IPS-NIHi7 (cell line): ENCODE data around the gene IL1RAPL2.
"Not testable (repeated sequence)": the region's sequence is repeated elsewhere in the genome, so short reads cannot be mapped to it uniquely, and the experiment has no call there.

Source experiments
- DNase-seq: peaks from one replicate; pipeline ENCODE4 v3.0.0; 2012; ENCODE audit warnings: mixed read lengths; ENCODE audit errors: extremely low spot score

IL1RAPL2 gene

DNA sequence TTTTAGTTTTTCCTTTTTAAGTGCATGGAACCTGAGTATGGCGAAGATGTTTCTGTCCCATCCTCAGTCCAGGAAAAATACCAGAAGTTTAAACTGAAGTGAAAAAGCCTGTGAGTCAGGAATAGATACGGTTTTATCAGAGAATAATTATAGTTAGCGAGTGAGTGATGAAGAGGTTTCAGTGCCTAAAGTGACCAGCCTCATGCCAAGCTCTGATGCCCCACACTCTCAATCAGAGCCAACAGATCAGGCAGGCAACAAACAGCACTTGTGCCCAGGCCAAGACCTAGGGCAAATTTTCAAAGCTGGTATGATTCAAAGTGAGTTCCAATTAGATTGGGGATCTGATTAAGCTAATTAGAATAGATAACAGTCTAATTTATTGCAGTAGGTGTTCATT, 1043.5 kb downstream of the IL1RAPL2 start:
- DNase-seq: no peak

DNA sequence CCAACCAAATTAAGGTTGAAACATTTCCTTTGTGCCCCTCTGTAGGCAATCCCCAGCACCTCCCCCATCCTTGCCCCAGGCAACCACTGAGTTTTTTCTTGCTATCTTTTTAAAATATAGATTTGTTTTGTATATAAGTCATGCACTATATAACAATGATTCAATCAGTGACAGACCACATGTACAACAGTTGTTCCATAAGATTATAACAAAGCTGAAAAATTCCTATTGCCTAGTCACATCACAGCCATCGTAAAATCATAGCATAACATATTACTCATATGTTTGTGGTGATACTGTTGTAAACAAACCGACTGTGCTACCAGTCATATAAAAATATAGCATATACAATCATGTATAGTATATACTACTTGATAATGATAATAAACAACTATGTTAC, 1044.4 kb downstream of the IL1RAPL2 start:
- no peak for DNase-seq

DNA sequence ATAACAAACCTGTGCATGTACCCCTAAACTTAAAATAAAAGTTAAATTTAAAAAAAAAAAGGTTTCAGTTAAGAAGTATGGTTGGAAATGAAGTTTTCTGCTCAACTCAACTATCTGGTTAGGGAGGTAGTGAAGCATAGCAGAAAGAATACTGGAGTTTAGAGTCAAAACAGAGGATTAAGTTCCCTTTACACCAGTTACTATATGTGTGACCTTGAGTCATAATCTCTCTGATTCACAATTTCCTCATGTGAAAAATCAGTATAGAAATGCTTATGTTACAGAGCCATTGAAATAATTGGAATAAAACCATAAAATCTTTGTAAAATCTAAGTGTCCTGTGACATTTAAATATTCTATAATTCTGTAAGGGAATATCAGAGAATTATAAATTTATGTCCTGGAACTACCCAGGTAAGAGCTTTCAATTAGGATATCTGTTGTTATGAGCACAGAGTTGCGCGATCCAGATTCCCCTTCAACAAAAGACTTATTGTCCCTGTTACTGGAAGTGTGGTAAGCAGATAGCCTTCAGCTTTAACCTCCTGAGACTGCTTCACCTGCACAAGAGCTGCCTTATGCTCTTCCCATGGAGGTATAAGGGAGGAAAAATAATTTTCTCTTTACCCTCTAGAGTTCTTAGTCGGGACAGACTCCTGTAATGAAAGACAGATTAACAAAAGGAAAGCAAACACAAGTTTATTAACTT, 1052.5 kb downstream of the IL1RAPL2 start:
- DNase-seq: no peak

DNA sequence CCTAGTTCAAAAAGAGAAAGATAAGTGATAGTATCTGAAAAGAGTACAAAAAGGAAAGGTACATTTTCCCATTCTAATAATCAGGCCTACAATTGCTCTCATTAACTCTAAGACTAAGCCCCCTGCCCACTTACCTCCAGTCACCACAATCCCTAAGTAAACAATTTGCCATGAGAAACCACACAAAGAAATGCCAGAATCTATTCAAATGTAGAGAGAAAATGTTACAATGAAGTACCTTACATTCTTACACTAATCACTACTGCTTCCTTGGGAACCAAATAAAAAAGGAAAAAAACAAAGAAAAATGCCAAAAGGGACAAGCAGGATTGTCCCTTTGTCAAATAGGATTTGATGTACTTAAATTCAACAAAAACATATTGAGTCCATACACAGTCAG, 1068.2 kb downstream of the IL1RAPL2 start:
- peak; percentile 11 for DNase-seq

DNA sequence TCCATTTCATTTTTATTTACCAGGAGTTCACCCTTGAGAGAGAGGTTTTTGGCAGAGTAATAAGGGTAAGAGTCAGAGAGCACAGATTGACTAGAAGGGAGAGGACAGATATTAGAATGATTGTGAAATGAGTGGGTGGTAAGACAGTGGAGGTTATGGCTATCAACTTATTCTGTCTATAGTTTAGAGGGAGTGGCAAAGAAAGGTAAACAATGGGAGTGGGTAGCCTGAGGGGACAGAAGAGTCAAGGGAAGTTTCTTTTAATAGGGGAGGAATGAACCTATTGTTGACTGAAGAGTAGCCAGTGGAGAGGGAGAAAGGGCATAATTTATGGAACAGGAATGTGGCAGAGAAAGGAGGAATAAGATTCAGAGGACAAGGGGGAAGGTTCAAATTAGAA, 1069.8 kb downstream of the IL1RAPL2 start:
- DNase-seq: peak; percentile 10

DNA sequence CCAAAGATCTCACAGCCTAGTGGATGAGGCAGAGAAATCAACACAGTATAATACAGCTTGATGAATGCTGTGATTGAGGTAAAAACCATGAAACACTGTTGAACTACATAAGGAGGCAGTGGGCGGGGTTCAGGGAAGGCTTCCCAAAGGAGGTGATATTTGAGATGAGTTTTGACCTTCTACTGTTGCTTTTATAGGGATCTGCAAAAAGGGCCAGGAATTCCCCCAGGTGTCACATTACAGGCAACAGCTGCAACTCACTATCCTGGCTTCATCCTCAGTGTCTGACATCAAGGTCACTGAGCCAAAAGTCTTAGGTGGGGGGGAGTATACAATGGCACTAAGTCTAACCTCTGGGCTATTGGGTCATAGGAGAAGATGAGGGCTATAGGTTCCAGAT, 1070.7 kb downstream of the IL1RAPL2 start:
- DNase-seq: peak; percentile 33

DNA sequence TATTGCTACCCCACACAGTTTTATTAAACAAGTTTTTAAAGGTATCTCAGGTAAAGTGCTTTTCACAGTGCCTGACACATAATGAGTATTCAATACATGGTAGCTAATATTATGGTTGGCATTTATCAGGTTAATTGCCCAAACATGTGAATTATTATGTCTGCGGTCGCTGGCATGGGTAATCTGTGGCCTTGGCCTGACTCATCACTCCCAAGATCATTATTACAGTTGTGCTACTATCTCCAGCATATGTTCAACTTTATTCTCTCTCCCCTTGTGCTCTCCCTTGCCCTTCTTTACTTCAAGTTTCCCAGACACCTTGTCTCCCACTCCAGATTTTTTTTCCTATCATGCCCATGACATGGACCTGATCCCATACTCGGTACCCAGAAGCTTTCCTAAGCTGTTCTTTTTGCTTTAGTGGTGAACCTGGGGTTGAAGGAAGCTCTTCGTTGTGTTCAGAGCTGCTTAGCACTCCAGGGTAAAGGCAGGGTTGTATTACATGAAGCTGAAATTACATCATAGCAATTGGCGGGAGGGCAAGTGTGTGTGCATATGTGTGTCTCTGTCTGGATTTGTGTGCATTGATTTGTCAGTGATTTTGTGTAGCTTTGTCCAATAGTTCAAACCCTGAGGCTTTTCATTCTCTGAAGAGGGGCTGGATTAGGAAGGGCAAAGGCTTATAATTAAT, 1079.8 kb downstream of the IL1RAPL2 start:
- DNase-seq: no peak

DNA sequence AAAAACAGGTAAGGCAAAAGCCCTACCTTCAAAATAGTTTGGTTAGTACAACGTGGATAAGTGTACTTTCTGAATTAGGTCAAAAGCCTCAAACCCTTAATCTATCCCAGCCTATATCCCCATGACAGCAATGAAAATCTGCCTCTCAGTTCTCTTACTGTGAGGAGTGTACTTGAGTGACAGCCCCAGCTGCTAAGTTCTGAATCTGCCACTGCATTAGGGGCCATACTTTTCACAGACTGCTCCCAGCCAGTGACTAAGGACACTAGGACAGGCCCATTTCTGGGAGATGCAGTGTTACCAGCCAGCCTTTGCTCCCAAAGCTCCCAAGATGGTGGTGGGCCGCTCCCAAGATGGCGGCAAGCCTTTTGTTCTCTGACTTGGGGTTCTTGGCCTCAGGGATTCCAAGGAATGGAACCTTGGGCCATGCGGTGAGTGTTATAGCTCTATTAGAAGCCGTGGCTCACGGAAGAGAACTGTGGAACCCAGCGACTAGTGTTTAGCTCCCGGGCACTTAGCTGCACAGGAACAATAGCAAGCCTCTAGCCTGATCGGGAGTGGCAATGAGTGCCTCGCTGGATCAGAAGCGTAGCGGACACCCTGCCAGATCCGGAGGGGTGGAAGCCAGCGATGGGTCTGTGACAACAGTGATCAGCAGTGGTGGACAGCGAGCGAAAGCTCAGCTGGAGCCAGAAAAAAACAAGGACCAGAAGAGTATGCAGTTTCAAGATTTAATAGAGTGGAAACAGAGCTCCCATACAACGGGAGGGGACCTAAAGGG, 1080.8 kb downstream of the IL1RAPL2 start:
- no peak for DNase-seq

DNA sequence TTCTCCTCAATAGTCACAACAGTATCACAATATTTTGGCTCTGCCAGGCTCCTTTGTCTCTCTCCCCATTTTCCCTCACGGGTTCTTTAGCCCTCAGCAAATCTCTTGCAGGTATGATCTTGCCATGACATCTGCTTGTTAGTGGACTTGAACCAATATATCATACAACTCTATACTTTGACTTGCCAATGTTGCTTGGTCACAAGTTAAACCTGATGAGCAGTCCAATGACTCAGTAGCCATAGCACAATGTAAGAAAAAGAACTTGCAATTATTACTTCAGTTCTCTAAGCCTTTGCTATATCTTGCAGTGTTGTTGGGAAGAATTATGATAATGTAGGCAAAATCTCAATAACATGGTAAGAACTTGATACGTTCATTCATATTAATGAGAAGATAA, 1081.8 kb downstream of the IL1RAPL2 start:
- no peak for DNase-seq

DNA sequence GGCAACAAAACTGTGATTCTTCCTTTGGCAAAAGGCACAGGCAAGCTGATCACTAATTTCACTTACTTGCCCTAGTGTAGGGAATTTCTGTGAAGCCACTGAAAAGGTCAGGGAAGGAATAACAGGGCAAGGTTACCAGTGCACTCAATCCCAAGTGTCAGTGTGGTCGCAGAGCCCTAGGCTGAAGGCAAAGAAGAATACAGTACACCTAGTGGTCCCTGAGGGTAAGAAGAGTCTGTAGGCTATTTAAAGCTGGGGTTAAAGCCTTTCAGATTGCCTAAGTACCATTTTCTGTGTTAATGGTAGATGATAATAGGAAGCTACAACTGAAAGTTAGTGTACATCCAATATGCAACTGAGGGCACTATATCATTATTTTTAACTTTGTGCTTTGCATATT, 1082.7 kb downstream of the IL1RAPL2 start:
- peak; percentile 29 for DNase-seq

DNA sequence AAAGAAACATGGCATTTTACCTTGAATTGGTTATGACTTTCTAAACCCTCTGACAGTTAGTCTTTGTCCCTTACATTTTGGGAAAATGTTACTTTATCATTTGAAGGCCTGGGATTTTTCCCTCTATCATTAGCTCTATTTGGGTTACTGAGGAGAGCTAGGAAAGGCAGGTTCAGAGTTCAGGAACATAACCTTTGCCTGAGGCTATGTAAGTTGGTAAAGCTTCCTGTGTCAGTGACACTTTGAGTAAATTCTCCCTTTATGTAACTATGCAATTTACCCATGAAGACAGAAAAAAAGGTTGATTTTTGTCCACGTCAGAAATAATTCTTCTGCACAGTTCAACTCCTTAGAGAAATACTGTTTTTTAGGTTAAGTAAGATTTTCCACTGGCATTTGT, 1084.6 kb downstream of the IL1RAPL2 start:
- DNase-seq: no peak

DNA sequence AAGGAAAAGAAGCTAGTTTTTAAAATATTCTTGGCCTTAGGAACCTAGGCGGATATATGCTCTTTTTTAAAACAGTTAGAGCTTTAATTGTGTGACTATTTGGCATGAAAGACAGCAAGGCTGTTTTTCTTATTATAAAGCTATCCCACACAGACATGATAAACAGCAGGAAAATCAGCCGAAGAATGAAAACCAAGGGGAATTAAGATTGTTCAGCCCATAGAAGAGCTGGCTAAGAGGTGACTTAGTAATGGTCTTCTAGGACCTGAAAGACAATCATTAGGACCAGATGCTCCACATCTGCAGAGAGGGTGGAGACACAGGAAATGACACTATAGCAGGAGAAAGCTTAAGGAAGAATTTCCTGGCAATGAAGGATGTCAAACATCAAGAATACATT, 1085.0 kb downstream of the IL1RAPL2 start:
- no peak for DNase-seq

DNA sequence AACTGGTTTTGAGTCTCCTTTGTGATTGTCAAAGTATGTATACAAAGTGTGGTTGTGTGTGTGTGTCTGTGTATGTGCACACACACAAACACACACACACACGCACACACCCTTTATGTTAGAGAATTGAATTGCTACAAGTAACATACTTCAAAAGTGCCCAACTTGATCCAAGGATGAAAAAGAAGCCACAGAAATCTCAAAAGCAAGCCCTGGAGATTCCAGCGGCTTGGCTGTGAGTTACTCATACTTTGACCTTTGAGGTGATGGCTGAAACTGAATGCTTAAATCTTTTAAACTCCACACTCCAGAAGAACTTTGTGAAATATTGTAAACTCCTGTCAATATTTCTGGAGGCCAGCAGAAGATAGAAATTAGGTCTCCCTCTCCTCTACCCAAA, 1087.9 kb downstream of the IL1RAPL2 start:
- no peak for DNase-seq

DNA sequence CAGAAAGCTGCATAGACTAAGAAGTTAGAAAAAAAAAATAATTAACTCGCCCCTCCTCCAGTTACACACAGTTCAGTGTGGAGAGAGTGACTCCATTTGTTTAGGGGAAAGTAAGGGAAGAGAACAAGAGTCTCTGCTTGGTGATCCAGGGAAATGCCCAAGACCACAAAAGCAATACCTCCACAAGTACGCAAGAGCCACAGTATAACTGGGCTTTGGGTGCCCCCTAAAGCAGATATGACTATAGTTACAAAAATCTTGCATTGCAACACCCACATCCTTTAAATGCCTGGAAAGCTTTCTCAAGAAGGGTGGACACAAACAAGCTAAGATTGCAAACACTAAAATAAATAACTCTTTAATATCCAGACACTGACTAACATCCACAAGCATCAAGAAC, 1092.1 kb downstream of the IL1RAPL2 start:
- no peak for DNase-seq

DNA sequence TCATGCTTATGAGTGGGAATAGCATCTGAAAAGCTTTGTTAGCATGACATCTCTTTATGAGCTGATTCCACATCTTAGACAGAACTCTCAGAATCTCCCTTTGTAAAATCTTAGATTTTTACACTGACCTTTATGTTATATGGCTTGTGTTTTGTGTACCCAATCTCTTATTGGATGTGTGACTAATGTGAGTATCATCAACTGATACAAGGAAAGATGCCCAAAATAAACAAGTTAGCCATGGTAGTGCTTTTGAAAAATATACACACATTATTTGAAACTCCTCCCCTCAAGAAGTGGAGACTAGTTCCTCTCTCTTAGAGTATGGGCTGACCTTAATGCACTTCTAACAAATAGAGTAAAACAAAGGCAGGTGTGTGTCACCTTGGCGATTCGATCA, 1096.2 kb downstream of the IL1RAPL2 start:
- no peak for DNase-seq

DNA sequence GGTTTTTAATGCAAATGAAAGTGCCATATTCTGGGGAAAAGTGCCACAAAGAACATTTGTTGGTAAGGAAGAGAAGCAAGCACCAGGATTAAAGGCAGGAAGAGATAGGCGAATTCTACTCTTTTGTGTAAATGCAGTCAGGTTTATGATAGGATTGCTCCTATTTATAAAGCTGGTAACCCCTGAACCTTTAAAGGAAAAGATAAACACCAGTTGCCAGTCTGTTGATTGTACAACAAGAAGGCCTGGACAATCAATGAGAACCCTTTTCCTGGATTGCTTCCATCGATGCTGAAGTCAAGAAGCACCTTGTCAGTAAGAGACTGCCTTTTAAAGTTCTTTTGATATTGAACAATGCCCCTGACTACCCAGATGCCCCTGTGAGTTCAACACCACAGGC, 1098.2 kb downstream of the IL1RAPL2 start:
- no peak for DNase-seq

DNA sequence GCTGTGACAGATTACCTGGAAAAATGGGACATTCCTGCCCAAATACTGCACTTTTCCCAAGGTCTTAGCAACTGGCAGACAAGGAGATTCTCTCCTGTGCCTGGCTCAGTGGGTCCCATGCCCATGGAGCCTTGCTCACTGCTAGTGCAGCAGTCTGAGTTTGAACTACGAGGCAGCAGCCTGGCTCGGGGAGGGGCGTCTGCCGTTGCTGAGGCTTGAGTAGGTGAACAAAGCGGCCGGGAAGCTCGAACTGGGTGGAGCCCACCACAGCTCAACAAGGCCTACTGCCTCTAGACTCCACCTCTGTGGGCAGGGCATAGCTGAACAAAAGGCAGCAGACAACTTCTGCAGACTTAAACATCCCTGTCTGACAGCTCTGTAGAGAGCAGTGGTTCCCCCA, 1118.3 kb downstream of the IL1RAPL2 start:
- not testable (repeated sequence) for DNase-seq

DNA sequence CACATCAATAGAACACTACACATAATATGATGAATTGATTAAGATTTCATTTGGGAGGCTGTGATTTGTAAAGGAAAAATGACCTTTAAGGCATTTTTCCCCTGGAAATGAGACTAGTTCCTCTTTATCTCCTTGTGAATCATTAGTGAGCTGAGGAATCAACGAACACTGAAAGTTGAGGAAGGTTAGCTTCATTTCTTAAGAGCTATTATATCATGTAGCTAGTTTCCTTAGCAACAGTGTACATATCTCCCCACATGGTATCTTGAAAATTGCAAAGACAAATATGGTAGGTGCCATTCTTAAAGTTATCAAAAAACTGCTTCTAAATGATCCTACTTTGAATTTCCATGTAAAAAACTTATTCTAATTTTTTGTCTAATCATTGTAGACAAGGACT, 1128.8 kb downstream of the IL1RAPL2 start:
- DNase-seq: no peak

DNA sequence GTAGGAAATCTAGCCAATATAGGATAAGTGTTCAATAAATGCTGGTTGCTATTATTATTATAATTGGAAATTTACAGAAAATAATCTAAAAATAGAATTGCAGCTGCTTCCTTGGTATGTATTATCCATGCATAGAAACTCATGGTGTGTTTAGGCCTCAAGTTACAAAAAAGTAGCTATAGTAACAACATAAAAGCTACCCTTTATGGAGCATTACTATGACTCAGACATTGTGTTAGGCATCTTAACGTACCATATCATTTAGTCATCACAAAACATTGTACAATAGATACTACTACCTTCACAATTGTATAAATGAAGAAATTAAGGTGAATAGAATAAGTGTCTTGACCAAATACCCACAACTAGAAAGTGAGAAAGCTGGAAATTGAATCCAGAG, 1129.5 kb downstream of the IL1RAPL2 start:
- DNase-seq: no peak

DNA sequence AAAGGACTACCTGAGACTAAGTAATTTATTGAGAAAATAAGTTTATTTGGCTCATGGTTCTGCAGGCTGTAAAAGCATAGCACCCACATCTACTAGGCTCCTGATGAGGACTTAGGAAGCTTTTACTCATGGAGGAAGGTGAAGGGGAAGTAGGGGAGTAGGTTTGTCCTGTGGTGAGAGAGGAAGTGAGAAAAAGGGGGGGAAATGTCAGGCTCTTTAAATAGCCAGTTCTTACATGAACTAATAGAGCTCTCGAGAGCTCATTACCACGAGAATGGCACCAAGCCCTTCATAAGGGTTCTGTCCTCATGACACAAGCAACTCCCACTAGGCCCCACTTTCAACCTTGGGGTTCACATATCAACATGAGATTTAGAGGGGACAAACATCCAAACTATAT, 1130.9 kb downstream of the IL1RAPL2 start:
- DNase-seq: no peak

DNA sequence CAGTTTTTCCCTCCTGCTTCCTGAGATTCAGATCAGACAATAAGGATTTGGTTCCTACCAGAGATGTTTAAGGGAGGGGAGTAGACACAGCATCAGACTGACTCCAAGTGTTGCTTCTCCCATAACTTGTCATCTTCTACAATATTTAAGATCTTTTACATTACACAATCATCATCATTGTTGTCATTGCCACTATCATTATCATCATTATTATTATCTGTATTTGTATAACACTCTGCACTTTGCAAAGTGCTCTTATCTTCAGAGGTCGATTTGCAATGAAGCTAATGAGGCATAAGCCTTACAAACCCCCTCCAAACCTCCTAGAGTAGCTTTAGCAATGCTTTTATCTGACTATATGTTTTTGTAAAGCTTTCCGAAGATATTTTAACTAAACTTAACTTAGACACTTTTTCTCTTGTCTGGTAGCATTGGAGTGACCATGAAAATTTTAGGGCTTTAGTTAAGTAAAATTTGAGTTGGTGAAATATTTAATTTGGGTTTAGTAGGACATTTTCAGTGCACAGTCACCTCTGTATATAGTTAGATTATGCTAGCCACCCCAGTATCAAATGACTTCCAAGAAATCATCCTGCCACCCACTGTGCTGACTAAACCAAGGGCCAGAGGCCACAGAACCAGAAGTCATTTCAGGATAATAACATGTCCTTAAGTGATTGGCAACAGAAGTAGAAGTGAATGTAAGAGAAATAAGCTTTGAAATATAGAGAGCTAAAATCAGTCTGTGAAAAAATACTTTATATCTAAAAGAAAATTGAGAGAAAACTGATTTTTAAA, 1132.2 kb downstream of the IL1RAPL2 start:
- no peak for DNase-seq

DNA sequence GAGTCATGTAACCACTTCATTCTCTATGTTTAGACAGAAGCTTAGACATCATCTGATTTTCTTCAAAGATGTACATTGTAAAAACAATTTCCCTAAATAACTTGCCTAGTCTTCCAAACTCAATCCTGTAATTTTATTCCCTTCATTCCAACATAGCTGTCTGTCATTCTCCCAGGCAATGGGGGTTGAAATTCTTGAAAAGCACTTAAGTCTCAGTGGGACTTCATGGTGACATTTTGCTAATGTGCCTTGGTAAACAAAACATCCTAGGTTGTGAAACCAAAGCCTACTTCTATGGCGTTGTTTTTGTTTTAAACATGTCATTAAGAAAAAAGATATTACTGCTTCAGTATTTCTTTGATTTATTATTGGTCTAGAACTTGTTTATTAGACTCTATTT, 1134.3 kb downstream of the IL1RAPL2 start:
- DNase-seq: no peak
